Activated naive CD8-positive, alpha-beta T cell treated with anti-CD3 and anti-CD28 coated beads, Interleukin-2, amount 50 U/mL, for 16 hours (primary cell): ENCODE data around the gene CCND3.

Source experiments
- DNase-seq: peaks from one replicate; pipeline ENCODE4 v3.0.0-alpha.2; 2020; ENCODE audit warnings: low read depth, low spot score

Gene CCND3

GRCh38 chr6:41941280-41942066 lies at the start of gene CCND3:
Gene CCND3, minus strand, starts transcription at chr6:41941808. Its CDS starts 159 bp downstream, at chr6:41941649.
- peak; percentile 77 for DNase-seq

GRCh38 chr6:41986339-41986738 lies 44.7 kb upstream of the CCND3 start:
- no peak for DNase-seq

GRCh38 chr6:41984623-41985022 lies 43.0 kb upstream of the CCND3 start:
- DNase-seq, result no peak

GRCh38 chr6:41976794-41977484 lies 35.3 kb upstream of the CCND3 start:
- DNase-seq, result no peak

GRCh38 chr6:41975276-41975675 lies 33.7 kb upstream of the CCND3 start:
- no peak for DNase-seq

- DNase-seq, result no peak
These were observed 32.7 kb upstream of the CCND3 start for GRCh38 chr6:41974281-41974825.

GRCh38 chr6:41972826-41973225 lies 31.2 kb upstream of the CCND3 start:
- DNase-seq, result no peak

- DNase-seq, result peak; percentile 27
These were observed 28.8 kb upstream of the CCND3 start for GRCh38 chr6:41970436-41970846.

GRCh38 chr6:41967312-41968287 lies 26.0 kb upstream of the CCND3 start:
- DNase-seq, result no peak

- no peak for DNase-seq
These were observed 25.3 kb upstream of the CCND3 start for GRCh38 chr6:41966961-41967311.

- DNase-seq, result no peak
These were observed 24.8 kb upstream of the CCND3 start for GRCh38 chr6:41966214-41966920.

GRCh38 chr6:41965429-41966213 lies 24.0 kb upstream of the CCND3 start:
- DNase-seq, result no peak

- no peak for DNase-seq
These were observed 22.7 kb upstream of the CCND3 start for GRCh38 chr6:41964201-41964887.

- no peak for DNase-seq
These were observed 21.8 kb upstream of the CCND3 start for GRCh38 chr6:41963371-41963770.

- no peak for DNase-seq
These were observed 18.4 kb upstream of the CCND3 start for GRCh38 chr6:41960028-41960427.

GRCh38 chr6:41958022-41958856 lies 16.6 kb upstream of the CCND3 start:
- DNase-seq, result no peak

- no peak for DNase-seq
These were observed 15.5 kb upstream of the CCND3 start for GRCh38 chr6:41957117-41957516.

- no peak for DNase-seq
These were observed 13.8 kb upstream of the CCND3 start for GRCh38 chr6:41955412-41955811.

GRCh38 chr6:41954668-41955067 lies 13.1 kb upstream of the CCND3 start:
- DNase-seq, result no peak
